ENCODE data around the gene FOXJ1. TPM values are rescaled to one million over a fixed set of nuclear protein-coding genes. Genes with fewer than 3 reads are reported as not detected.

The FOXJ1 gene
- total and polyA plus RNA-seq, 2 of the 13 experiments (the other 11 are each of a cell fraction or from before 2014, with no cell fraction given) = 0.98 to 1.6 TPM

DNA sequence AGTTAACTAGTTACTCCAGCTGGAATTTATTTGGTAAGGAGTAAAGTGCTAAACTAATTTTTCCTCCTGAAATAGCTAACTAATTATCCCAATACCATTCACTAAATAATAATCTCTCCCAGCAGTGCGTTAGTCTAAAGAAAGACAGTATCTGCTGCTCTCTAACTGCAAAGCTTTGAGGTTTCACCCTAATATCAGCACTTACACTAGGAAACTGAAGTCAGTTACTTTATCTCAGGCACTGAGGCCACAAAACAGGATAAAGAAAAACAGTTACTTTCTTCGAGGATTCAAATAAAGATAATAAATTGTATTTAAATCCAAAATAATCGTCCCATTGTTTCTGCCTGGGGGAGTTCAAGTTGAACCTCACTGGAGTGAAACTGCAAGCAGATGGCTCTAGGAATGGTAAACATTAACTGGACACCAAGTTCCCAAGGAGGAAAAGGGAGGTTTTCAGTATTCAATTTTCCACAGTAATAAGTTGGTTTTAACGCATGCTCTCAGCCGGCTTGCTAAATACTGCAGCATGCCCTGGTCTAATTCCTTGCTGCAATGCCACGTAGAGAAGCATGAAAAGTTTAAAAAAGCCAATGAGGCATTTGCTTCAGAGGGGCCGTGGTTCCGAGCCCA, 20.0 kb upstream of the FOXJ1 start (continued):
- TF ChIP-seq, protein P1, sequence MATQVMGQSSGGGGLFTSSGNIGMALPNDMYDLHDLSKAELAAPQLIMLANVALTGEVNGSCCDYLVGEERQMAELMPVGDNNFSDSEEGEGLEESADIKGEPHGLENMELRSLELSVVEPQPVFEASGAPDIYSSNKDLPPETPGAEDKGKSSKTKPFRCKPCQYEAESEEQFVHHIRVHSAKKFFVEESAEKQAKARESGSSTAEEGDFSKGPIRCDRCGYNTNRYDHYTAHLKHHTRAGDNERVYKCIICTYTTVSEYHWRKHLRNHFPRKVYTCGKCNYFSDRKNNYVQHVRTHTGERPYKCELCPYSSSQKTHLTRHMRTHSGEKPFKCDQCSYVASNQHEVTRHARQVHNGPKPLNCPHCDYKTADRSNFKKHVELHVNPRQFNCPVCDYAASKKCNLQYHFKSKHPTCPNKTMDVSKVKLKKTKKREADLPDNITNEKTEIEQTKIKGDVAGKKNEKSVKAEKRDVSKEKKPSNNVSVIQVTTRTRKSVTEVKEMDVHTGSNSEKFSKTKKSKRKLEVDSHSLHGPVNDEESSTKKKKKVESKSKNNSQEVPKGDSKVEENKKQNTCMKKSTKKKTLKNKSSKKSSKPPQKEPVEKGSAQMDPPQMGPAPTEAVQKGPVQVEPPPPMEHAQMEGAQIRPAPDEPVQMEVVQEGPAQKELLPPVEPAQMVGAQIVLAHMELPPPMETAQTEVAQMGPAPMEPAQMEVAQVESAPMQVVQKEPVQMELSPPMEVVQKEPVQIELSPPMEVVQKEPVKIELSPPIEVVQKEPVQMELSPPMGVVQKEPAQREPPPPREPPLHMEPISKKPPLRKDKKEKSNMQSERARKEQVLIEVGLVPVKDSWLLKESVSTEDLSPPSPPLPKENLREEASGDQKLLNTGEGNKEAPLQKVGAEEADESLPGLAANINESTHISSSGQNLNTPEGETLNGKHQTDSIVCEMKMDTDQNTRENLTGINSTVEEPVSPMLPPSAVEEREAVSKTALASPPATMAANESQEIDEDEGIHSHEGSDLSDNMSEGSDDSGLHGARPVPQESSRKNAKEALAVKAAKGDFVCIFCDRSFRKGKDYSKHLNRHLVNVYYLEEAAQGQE (IDR thresholded peaks at IDR 0.05; ENCODE audit: borderline replicate concordance in 1 of 2, low read depth in 1 of 2, low read length in 2 of 2) = no peak
- TF ChIP-seq, protein P2, sequence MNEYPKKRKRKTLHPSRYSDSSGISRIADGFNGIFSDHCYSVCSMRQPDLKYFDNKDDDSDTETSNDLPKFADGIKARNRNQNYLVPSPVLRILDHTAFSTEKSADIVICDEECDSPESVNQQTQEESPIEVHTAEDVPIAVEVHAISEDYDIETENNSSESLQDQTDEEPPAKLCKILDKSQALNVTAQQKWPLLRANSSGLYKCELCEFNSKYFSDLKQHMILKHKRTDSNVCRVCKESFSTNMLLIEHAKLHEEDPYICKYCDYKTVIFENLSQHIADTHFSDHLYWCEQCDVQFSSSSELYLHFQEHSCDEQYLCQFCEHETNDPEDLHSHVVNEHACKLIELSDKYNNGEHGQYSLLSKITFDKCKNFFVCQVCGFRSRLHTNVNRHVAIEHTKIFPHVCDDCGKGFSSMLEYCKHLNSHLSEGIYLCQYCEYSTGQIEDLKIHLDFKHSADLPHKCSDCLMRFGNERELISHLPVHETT (CRISPR knock-in tag; conservative IDR thresholded peaks at IDR 0.05) = no peak
- TF ChIP-seq RARA (CRISPR knock-in tag; IDR thresholded peaks at IDR 0.05) = 0 out of 2 replicates have a peak, but pooled peaks have one; percentile 32
- no peak for TF ChIP-seq ZNF274 (CRISPR knock-in tag; IDR thresholded peaks at IDR 0.05)
- no peak for TF ChIP-seq PHF8 (CRISPR knock-in tag; IDR thresholded peaks at IDR 0.05)
- TF ChIP-seq PHB2 (IDR thresholded peaks at IDR 0.05; ENCODE audit: partially characterized antibody) = no peak
- no peak for TF ChIP-seq SOX6 (IDR thresholded peaks at IDR 0.05)
- TF ChIP-seq SOX6 (CRISPR knock-in tag; IDR thresholded peaks at IDR 0.05) = 0 out of 2 replicates have a peak, but pooled peaks have one; percentile 29
- no peak for TF ChIP-seq ZNF672 (CRISPR knock-in tag; IDR thresholded peaks at IDR 0.05)
- TF ChIP-seq SOX13 (IDR thresholded peaks at IDR 0.05) = no peak
- TF ChIP-seq SOX13 (CRISPR knock-in tag; conservative IDR thresholded peaks at IDR 0.05 in 1 of 2, IDR thresholded peaks at IDR 0.05 in 1 of 2) = peak in 1 of 2 experiments; percentile 49; a peak in 1 of 4 replicates
